PFSK-1 (cell line): Measurements from ENCODE around the gene ACTR5.

ENCODE experiments used
- FOXP2 ChIP-seq: optimal IDR thresholded peaks from 2 replicates; pipeline ENCODE3; 2011; ENCODE audit warnings: borderline replicate concordance, control low read depth, inconsistent platforms; ENCODE audit not compliant: insufficient read depth; ENCODE audit errors: extremely low read length, extremely low read depth
- POLR2AphosphoS5 ChIP-seq: IDR thresholded peaks from 2 replicates; pipeline ENCODE4 v1.6.1; 2012; ENCODE audit warnings: low read depth, mild to moderate bottlenecking, control low read depth, low read length, moderate library complexity
- REST ChIP-seq, 2 experiments: IDR thresholded peaks; 2 replicates each; pipeline versions ENCODE4 v1.6.1 to v1.8.0; 2011 to 2012; ENCODE audit warnings: low read depth in 2 of 2, low read length in 2 of 2, control low read depth in 1 of 2, inconsistent platforms in 1 of 2, mild to moderate bottlenecking in 1 of 2, moderate library complexity in 1 of 2; ENCODE audit not compliant: insufficient read depth in 1 of 2
- SIN3A ChIP-seq: IDR thresholded peaks from 2 replicates; pipeline ENCODE4 v1.6.1; 2012; ENCODE audit warnings: mild to moderate bottlenecking, low read length, moderate library complexity, borderline replicate concordance; ENCODE audit not compliant: insufficient read depth
- TAF1 ChIP-seq: IDR thresholded peaks from 2 replicates; pipeline ENCODE4 v1.6.1; 2012; ENCODE audit warnings: low read length, control low read depth, borderline replicate concordance; ENCODE audit not compliant: insufficient read depth

The ACTR5 gene

GRCh38 chr20:38791291-38791690, 43.0 kb downstream of the ACTR5 start:
- TF ChIP-seq POLR2AphosphoS5: no peak
- no peak for TF ChIP-seq REST (IDR thresholded peaks at IDR 0.05; ENCODE audit: insufficient read depth in 1 of 2, low read depth in 2 of 2, low read length in 2 of 2)
- no peak for TF ChIP-seq TAF1
- TF ChIP-seq FOXP2: no peak
- no peak for TF ChIP-seq SIN3A

- TF ChIP-seq SIN3A (no peak), FOXP2 (no peak), REST (IDR thresholded peaks at IDR 0.05; ENCODE audit: insufficient read depth in 1 of 2, low read depth in 2 of 2, low read length in 2 of 2) (no peak), TAF1 (no peak), POLR2AphosphoS5 (no peak)
Measured at GRCh38 chr20:38791940-38792339, 43.7 kb downstream of the ACTR5 start.

GRCh38 chr20:38798266-38798665, 50.0 kb downstream of the ACTR5 start:
- TF ChIP-seq TAF1 (no peak), FOXP2 (no peak), SIN3A (no peak), POLR2AphosphoS5 (no peak), REST (IDR thresholded peaks at IDR 0.05; ENCODE audit: insufficient read depth in 1 of 2, low read depth in 2 of 2, low read length in 2 of 2) (no peak)

- TF ChIP-seq FOXP2 (no peak), SIN3A (no peak), REST (IDR thresholded peaks at IDR 0.05; ENCODE audit: insufficient read depth in 1 of 2, low read depth in 2 of 2, low read length in 2 of 2) (no peak), TAF1 (no peak), POLR2AphosphoS5 (no peak)
Measured at GRCh38 chr20:38799203-38799602, 50.9 kb downstream of the ACTR5 start.

- no peak for TF ChIP-seq TAF1
- no peak for TF ChIP-seq REST (IDR thresholded peaks at IDR 0.05; ENCODE audit: insufficient read depth in 1 of 2, low read depth in 2 of 2, low read length in 2 of 2)
- TF ChIP-seq SIN3A: no peak
- no peak for TF ChIP-seq POLR2AphosphoS5
- no peak for TF ChIP-seq FOXP2
Measured at GRCh38 chr20:38800882-38801281, 52.6 kb downstream of the ACTR5 start.
